Placental epithelial cell (primary cell): ENCODE results near the gene TMCC2. TPM values are rescaled to one million over a fixed set of nuclear protein-coding genes. Genes with fewer than 3 reads are reported as not detected.

Experiments used
- total RNA-seq: library from RNA; depleted of rRNA; stranded (reverse); fragments of >200 nt; gene quantifications from 2 replicates; pipeline ENCODE4 v1.2.3, GENCODE V29; 2012

TMCC2 gene, protein sequence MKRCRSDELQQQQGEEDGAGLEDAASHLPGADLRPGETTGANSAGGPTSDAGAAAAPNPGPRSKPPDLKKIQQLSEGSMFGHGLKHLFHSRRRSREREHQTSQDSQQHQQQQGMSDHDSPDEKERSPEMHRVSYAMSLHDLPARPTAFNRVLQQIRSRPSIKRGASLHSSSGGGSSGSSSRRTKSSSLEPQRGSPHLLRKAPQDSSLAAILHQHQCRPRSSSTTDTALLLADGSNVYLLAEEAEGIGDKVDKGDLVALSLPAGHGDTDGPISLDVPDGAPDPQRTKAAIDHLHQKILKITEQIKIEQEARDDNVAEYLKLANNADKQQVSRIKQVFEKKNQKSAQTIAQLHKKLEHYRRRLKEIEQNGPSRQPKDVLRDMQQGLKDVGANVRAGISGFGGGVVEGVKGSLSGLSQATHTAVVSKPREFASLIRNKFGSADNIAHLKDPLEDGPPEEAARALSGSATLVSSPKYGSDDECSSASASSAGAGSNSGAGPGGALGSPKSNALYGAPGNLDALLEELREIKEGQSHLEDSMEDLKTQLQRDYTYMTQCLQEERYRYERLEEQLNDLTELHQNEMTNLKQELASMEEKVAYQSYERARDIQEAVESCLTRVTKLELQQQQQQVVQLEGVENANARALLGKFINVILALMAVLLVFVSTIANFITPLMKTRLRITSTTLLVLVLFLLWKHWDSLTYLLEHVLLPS
- under 0.01 and 1.1 TPM in 2 replicates for total RNA-seq

DNA sequence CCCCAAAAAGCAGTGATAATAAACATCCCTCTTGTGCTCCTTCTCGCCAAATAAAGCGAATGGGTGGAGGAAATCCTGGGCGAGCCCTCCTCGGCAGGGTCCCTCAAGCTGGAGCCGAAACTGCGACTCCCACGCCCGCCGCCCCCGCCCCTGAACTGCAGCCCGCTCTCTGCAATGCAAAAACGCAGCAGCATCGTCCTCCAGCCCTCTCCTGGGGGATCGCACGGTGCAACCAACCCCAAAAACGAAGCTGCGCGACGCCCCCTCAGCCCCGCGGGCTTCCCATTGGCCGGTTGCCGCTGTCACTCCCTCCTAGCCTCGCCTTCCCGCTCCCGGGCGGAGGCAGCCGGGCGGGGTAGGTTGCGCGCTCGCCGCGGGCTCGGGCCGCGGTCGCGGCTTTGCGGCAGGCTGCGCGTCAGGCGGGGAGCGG is at the start of gene TMCC2:
Gene TMCC2, plus strand, starts transcription at position 363 of the 430 bp plus-strand sequence. CDS start 619 bp downstream, outside the sequence.

DNA sequence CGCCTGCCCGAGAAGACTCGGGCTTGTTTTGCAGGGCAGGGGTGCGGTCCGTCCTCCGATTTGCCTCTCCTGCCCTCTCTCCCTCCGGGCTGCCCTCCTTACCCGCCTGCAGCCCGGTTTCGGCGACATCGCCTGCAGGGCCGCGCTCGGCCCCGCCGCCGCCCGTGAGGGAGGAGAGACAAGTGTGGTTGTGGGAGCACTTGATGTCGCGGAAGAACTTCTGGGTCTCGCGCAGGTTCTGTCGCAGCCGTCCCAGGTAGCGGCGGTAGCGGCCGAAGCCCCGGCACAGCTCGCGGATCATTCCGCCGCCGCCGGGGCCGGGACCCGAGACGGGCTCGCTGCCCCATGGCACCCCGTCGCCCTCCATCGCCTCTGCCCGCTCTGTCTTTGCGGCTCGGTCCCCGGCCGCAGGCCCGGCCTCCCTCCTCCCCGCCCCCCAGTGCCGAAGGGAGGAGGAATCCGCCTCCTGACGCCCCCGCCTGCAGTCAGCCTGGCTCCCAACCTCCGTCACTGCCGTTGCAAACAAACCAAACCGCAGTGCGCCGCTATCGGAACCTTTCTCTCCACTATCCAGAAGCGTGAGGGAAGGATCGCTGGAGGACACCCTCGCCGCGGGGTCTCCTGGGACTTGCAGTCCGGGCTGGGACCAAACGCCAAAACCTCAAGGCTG is 16.4 kb upstream of the TMCC2 start, which contains the start of gene DSTYK:
Gene DSTYK, minus strand, starts transcription at position 534 of the 670 bp plus-strand sequence. Its CDS starts 167 bp downstream, at position 367.

DNA sequence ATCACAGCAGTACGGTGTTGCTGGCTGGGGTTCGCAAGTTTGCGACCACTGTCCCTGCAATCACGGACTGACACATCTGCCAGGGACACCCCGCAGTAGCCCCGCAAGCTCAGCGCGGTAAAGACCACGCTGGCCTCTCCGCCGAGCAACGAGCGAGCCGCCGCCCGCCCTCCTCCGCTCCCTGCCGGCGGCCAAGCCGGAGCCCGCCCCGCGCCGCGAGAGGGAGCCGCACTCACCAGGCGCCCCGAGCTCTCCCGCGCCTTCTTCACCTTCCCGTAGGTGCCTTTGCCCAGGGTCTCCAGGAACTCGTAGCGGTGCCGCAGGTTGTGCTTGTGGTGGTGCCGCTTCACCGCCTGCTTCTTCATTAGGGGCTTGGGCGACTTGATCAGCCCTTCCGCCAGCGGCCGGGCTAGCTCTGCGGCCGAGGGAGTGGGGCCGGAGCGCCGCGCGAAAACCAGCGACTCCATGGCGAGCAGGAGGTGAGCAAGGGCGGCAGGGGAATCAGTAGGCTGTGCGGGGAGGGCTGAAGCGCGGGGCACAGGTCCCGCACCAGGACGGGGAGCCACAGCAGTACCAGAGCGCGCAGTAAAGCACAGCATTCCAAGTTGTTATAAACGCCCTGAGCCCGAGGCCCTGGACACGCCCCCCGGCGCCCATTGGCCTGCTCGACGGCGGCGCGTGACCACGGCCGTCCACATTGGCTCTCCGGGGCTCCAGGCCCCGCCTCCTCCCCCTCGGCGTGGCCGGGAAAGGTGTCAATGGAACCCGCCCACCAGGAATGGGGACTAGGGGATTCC is 93.6 kb downstream of the TMCC2 start, which contains the start of gene NUAK2:
Gene NUAK2, minus strand, starts transcription at position 584 of the 797 bp plus-strand sequence. Its CDS starts 117 bp downstream, at position 467.

Other genes starting within 250 kb of the TMCC2 start
- gene CNTN2, start 184.7 kb upstream of the TMCC2 start, total RNA-seq = under 0.01 TPM in 1 of 2 replicates, not detected in the other
- gene TMEM81, start 143.5 kb upstream of the TMCC2 start, total RNA-seq = 0.65 and 1.6 TPM in 2 replicates
- gene RBBP5, start 106.0 kb upstream of the TMCC2 start, total RNA-seq = 9.0 and 12.4 TPM in 2 replicates
- gene DSTYK, start 16.2 kb upstream of the TMCC2 start, total RNA-seq = 9.8 and 10.4 TPM in 2 replicates
- gene NUAK2, start 93.8 kb downstream of the TMCC2 start, total RNA-seq = 6.3 and 18.3 TPM in 2 replicates
- under 0.01 TPM in 1 of 2 replicates, not detected in the other for gene KLHDC8A, start 129.0 kb downstream of the TMCC2 start, total RNA-seq
- gene LEMD1, start 194.1 kb downstream of the TMCC2 start, total RNA-seq = 3.8 and 14.5 TPM in 2 replicates
- 2.5 and 9.0 TPM in 2 replicates for gene BLACAT1, start 228.1 kb downstream of the TMCC2 start, total RNA-seq